WERI-Rb-1 (cell line): ENCODE measurements around the gene NDRG3.

Experiments
- DNase-seq: peaks from one replicate; pipeline ENCODE4 v3.0.0-alpha.2; 2020
- H3K27ac ChIP-seq: fragments of 250-450 bp; sonication (Bioruptor Pico); 2 replicates; pipeline ENCODE4 v1.5.1; 2020; ENCODE audit warnings: mild to moderate bottlenecking, moderate library complexity
- H3K27me3 ChIP-seq: fragments of 250-450 bp; sonication (Bioruptor Pico); 2 replicates; pipeline ENCODE4 v1.5.1; 2021; ENCODE audit warnings: mild to moderate bottlenecking, low read depth, moderate library complexity; ENCODE audit not compliant: insufficient read depth, severe bottlenecking
- H3K36me3 ChIP-seq: fragments of 250-450 bp; sonication (Bioruptor Pico); 2 replicates; pipeline ENCODE4 v1.5.1; 2020; ENCODE audit warnings: mild to moderate bottlenecking, moderate library complexity
- H3K4me3 ChIP-seq: 2 replicates; pipeline ENCODE4 v1.5.1; 2011; ENCODE audit warnings: low read depth, mild to moderate bottlenecking, control low read depth, low read length
- H3K9me3 ChIP-seq: fragments of 250-450 bp; sonication (Bioruptor Pico); 2 replicates; pipeline ENCODE4 v1.5.1; 2021; ENCODE audit warnings: mild to moderate bottlenecking, moderate library complexity; ENCODE audit not compliant: severe bottlenecking
- CTCF ChIP-seq: IDR thresholded peaks from 2 replicates; pipeline ENCODE4 v1.5.1; 2011; ENCODE audit warnings: low read depth, mild to moderate bottlenecking, control low read depth, inconsistent platforms, low read length

Gene NDRG3

DNA sequence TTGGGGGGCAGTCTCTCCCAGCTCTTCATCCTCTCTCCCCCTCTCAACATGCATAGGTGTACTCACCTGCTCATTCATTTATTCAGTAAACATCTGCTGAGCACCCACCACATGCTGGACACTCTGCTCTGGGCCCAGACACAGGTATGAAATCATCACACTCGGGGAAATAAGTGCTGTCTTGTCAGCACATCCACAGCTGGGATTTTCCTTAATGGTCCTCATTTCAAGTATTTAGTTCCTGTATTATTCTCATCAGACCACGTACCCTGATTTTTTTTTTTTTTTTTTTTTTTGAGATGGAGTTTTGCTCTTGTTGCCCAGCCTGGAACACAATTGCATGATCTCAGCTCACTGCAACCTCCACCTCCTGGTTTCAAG, 121.0 kb downstream of the NDRG3 start:
- Histone ChIP-seq H3K9me3 (no peaks in the 10 kb centered on the region), H3K27me3 (no peaks in the 10 kb centered on the region), H3K36me3 (no peaks in the 10 kb centered on the region), H3K27ac (no peak overlapping the region), H3K4me3 (no peak overlapping the region)
- DNase-seq: no peak
- no peak for TF ChIP-seq CTCF

GRCh38 chr20:36624068-36624943, 121.6 kb downstream of the NDRG3 start:
- DNase-seq: no peak
- no peak overlapping the region for H3K27ac ChIP-seq
- no peak overlapping the region for H3K4me3 ChIP-seq

GRCh38 chr20:36623444-36623843, 122.4 kb downstream of the NDRG3 start:
- no peak for DNase-seq
- Histone ChIP-seq H3K36me3 (no peaks in the 10 kb centered on the region), H3K9me3 (no peaks in the 10 kb centered on the region), H3K27ac (no peak overlapping the region), H3K4me3 (no peak overlapping the region), H3K27me3 (no peaks in the 10 kb centered on the region)
- TF ChIP-seq CTCF: no peak

More at GRCh38 chr20:36624068-36624943, 121.6 kb downstream of the NDRG3 start:
- no peak for TF ChIP-seq CTCF
- no peaks in the 10 kb centered on the region for H3K9me3 ChIP-seq
- no peaks in the 10 kb centered on the region for H3K27me3 ChIP-seq
- no peaks in the 10 kb centered on the region for H3K36me3 ChIP-seq

DNA sequence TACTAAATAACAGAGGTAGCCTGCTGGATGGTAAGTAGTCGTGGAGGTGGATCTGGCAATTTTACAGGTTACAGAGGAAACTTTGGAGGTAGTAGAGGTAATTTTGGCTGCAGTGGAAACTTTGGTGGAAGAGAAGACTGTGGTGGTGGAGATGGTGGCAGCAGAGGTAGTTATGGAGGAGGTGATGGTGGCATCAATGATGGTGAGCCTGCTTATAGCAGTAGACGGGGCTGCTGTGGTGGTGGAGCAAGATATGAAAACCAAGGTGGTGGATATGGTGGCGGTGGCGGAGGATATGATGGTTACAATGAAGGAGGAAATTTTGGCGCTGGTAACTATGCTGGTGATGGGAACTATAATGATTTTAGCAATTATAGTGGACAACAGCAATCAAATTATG, 125.0 kb downstream of the NDRG3 start:
- Histone ChIP-seq H3K9me3 (no peaks in the 10 kb centered on the region), H3K27ac (no peak overlapping the region), H3K4me3 (no peak overlapping the region), H3K27me3 (no peaks in the 10 kb centered on the region), H3K36me3 (no peaks in the 10 kb centered on the region)
- no peak for DNase-seq
- TF ChIP-seq CTCF: no peak

- no peak for DNase-seq
- peaks cover 45% of the 10 kb centered on the region for H3K36me3 ChIP-seq
- no peaks in the 10 kb centered on the region for H3K27me3 ChIP-seq
- no peak for TF ChIP-seq CTCF
- no peak overlapping the region for H3K4me3 ChIP-seq
- H3K9me3 ChIP-seq: no peaks in the 10 kb centered on the region
- no peak overlapping the region for H3K27ac ChIP-seq
These were observed 130.9 kb downstream of the NDRG3 start for GRCh38 chr20:36614781-36615557.
